Measurements from ENCODE around the gene BRICD5. TPM values are rescaled to one million over a fixed set of nuclear protein-coding genes. Genes with fewer than 3 reads are reported as not detected.

Gene BRICD5
- total and polyA plus RNA-seq, 2 of the 13 experiments (the other 11 are each of a cell fraction or from before 2014, with no cell fraction given) = 1.6 to 5.8 TPM

DNA sequence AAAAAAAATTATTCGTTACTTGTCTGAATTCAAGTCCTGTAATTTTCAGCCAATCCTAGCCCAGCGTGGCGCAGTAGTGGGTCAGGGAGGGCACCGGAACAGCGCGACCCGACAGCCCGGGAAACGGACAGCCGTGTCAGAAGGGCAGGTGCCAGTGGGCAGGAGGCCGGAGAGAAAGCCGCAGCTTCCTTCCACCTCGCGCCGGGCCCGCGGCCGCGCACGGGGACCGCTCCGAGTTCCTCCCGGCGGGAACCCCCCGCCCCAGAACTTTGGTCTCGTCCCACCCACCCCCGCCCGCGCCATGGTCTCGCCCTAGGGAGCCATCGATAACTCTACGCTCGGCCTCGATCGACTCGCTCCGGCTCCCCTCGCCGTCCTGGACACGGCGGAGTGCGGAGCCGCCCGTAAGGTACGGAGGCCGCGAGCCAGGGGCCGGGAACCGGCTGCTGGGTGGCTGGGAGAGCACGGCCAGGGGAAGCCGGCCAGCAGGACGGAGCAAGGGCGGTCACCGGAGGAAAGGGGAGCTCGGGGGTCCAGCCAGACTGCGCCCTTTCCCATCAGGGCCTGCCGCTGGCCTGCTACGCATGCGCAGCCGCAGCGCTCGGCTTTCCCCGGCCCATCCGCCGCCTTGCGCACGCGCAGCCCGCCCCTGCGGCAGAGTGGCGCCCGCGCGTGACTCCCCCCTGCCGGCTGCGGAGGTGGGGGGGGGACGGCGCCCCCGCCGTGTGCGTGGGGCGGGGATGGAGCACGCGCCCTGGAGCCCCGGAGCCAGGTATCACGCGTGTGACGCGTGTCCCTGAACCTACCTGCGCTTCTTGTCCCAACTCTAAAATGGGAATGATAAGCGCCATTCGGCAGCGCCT, 5.3 kb downstream of the BRICD5 start, which contains the start of gene MLST8 (continued):
- TF ChIP-seq, protein P1, sequence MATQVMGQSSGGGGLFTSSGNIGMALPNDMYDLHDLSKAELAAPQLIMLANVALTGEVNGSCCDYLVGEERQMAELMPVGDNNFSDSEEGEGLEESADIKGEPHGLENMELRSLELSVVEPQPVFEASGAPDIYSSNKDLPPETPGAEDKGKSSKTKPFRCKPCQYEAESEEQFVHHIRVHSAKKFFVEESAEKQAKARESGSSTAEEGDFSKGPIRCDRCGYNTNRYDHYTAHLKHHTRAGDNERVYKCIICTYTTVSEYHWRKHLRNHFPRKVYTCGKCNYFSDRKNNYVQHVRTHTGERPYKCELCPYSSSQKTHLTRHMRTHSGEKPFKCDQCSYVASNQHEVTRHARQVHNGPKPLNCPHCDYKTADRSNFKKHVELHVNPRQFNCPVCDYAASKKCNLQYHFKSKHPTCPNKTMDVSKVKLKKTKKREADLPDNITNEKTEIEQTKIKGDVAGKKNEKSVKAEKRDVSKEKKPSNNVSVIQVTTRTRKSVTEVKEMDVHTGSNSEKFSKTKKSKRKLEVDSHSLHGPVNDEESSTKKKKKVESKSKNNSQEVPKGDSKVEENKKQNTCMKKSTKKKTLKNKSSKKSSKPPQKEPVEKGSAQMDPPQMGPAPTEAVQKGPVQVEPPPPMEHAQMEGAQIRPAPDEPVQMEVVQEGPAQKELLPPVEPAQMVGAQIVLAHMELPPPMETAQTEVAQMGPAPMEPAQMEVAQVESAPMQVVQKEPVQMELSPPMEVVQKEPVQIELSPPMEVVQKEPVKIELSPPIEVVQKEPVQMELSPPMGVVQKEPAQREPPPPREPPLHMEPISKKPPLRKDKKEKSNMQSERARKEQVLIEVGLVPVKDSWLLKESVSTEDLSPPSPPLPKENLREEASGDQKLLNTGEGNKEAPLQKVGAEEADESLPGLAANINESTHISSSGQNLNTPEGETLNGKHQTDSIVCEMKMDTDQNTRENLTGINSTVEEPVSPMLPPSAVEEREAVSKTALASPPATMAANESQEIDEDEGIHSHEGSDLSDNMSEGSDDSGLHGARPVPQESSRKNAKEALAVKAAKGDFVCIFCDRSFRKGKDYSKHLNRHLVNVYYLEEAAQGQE (IDR thresholded peaks at IDR 0.05; ENCODE audit: borderline replicate concordance in 1 of 2, low read depth in 1 of 2, low read length in 2 of 2) = peak in 1 of 2 experiments; percentile 61; a peak in 1 of 4 replicates
- no peak; the same call in 1 of the 2 replicates for TF ChIP-seq ZNF296 (CRISPR knock-in tag; conservative IDR thresholded peaks at IDR 0.05)
- TF ChIP-seq SCMH1 (CRISPR knock-in tag; IDR thresholded peaks at IDR 0.05; ENCODE audit: borderline replicate concordance) = no peak
- no peak for TF ChIP-seq ZBTB42 (CRISPR knock-in tag; IDR thresholded peaks at IDR 0.05)
- TF ChIP-seq, protein P2, sequence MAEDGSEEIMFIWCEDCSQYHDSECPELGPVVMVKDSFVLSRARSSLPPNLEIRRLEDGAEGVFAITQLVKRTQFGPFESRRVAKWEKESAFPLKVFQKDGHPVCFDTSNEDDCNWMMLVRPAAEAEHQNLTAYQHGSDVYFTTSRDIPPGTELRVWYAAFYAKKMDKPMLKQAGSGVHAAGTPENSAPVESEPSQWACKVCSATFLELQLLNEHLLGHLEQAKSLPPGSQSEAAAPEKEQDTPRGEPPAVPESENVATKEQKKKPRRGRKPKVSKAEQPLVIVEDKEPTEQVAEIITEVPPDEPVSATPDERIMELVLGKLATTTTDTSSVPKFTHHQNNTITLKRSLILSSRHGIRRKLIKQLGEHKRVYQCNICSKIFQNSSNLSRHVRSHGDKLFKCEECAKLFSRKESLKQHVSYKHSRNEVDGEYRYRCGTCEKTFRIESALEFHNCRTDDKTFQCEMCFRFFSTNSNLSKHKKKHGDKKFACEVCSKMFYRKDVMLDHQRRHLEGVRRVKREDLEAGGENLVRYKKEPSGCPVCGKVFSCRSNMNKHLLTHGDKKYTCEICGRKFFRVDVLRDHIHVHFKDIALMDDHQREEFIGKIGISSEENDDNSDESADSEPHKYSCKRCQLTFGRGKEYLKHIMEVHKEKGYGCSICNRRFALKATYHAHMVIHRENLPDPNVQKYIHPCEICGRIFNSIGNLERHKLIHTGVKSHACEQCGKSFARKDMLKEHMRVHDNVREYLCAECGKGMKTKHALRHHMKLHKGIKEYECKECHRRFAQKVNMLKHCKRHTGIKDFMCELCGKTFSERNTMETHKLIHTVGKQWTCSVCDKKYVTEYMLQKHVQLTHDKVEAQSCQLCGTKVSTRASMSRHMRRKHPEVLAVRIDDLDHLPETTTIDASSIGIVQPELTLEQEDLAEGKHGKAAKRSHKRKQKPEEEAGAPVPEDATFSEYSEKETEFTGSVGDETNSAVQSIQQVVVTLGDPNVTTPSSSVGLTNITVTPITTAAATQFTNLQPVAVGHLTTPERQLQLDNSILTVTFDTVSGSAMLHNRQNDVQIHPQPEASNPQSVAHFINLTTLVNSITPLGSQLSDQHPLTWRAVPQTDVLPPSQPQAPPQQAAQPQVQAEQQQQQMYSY (CRISPR knock-in tag; IDR thresholded peaks at IDR 0.05) = no peak
- TF ChIP-seq ISL2 (CRISPR knock-in tag; IDR thresholded peaks at IDR 0.05) = no peak; the same call in 1 of the 2 replicates
- TF ChIP-seq, protein P3, sequence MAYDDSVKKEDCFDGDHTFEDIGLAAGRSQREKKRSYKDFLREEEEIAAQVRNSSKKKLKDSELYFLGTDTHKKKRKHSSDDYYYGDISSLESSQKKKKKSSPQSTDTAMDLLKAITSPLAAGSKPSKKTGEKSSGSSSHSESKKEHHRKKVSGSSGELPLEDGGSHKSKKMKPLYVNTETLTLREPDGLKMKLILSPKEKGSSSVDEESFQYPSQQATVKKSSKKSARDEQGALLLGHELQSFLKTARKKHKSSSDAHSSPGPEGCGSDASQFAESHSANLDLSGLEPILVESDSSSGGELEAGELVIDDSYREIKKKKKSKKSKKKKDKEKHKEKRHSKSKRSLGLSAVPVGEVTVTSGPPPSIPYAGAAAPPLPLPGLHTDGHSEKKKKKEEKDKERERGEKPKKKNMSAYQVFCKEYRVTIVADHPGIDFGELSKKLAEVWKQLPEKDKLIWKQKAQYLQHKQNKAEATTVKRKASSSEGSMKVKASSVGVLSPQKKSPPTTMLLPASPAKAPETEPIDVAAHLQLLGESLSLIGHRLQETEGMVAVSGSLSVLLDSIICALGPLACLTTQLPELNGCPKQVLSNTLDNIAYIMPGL (CRISPR knock-in tag; IDR thresholded peaks at IDR 0.05; ENCODE audit: borderline replicate concordance in 1 of 2, low read depth in 1 of 2) = peak; percentile 59 to 87; a peak in 3 of 4 replicates
- 0 out of 2 replicates have a peak, but pooled peaks have one; percentile 73 for TF ChIP-seq ZNF607 (CRISPR knock-in tag; IDR thresholded peaks at IDR 0.05; ENCODE audit: borderline replicate concordance)
- TF ChIP-seq, protein P4, sequence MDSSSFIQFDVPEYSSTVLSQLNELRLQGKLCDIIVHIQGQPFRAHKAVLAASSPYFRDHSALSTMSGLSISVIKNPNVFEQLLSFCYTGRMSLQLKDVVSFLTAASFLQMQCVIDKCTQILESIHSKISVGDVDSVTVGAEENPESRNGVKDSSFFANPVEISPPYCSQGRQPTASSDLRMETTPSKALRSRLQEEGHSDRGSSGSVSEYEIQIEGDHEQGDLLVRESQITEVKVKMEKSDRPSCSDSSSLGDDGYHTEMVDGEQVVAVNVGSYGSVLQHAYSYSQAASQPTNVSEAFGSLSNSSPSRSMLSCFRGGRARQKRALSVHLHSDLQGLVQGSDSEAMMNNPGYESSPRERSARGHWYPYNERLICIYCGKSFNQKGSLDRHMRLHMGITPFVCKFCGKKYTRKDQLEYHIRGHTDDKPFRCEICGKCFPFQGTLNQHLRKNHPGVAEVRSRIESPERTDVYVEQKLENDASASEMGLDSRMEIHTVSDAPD (CRISPR knock-in tag; IDR thresholded peaks at IDR 0.05) = 0 out of 2 replicates have a peak, but pooled peaks have one; percentile 37
- no peak for TF ChIP-seq RBM22 (optimal IDR thresholded peaks at IDR 0.05; ENCODE audit: low read length)
- TF ChIP-seq ZSCAN30 (CRISPR knock-in tag; IDR thresholded peaks at IDR 0.05) = no peak
- TF ChIP-seq, protein P5, sequence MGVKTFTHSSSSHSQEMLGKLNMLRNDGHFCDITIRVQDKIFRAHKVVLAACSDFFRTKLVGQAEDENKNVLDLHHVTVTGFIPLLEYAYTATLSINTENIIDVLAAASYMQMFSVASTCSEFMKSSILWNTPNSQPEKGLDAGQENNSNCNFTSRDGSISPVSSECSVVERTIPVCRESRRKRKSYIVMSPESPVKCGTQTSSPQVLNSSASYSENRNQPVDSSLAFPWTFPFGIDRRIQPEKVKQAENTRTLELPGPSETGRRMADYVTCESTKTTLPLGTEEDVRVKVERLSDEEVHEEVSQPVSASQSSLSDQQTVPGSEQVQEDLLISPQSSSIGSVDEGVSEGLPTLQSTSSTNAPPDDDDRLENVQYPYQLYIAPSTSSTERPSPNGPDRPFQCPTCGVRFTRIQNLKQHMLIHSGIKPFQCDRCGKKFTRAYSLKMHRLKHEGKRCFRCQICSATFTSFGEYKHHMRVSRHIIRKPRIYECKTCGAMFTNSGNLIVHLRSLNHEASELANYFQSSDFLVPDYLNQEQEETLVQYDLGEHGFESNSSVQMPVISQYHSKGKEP (CRISPR knock-in tag; IDR thresholded peaks at IDR 0.05) = no peak; the same call in 1 of the 2 replicates
- peak; percentile 32; the same call in 1 of the 2 replicates for TF ChIP-seq ZNF547 (CRISPR knock-in tag; IDR thresholded peaks at IDR 0.05)
- peak; percentile 72; the same call in 1 of the 2 replicates for TF ChIP-seq SP4 (CRISPR knock-in tag; IDR thresholded peaks at IDR 0.05)
